Memory B cell (primary cell): ENCODE data around the gene UBE4A.

Experiments used
- ATAC-seq: fragments of 150-1000 bp; cut with Tn5 transposase; 2 replicates; pipeline ENCODE4 v1.10.0; 2021; ENCODE audit warnings: low read depth, mild to moderate bottlenecking, moderate library complexity
- DNase-seq, 2 donors: peaks; one replicate each; pipeline ENCODE4 v3.0.0; 2022; ENCODE audit warnings: low spot score in 2 of 2
- H3K27ac Mint-ChIP-seq: one replicate; pipeline ENCODE4 v1.8.0; 2022; ENCODE audit warnings: mild to moderate bottlenecking, moderate library complexity, mixed read lengths
- H3K27me3 Mint-ChIP-seq: one replicate; pipeline ENCODE4 v1.8.0; 2022; ENCODE audit warnings: mixed read lengths
- H3K36me3 Mint-ChIP-seq: one replicate; pipeline ENCODE4 v1.8.0; 2022; ENCODE audit warnings: mild to moderate bottlenecking, mixed read lengths
- H3K4me1 Mint-ChIP-seq: one replicate; pipeline ENCODE4 v1.8.0; 2022; ENCODE audit warnings: mixed read lengths
- H3K4me3 Mint-ChIP-seq: one replicate; pipeline ENCODE4 v1.8.0; 2022; ENCODE audit warnings: mild to moderate bottlenecking, moderate library complexity, mixed read lengths
- H3K9me3 Mint-ChIP-seq: one replicate; pipeline ENCODE4 v1.8.0; 2022; ENCODE audit warnings: mixed read lengths

UBE4A gene

GRCh38 chr11:118358071-118358470, 1.3 kb upstream of the UBE4A start:
- Mint-ChIP-seq H3K4me3 (no peak overlapping the region), H3K4me1 (peaks cover 18% of the 10 kb centered on the region), H3K9me3 (no peaks in the 10 kb centered on the region), H3K27me3 (no peaks in the 10 kb centered on the region), H3K27ac (no peak overlapping the region), H3K36me3 (peaks cover 3% of the 10 kb centered on the region)
- ATAC-seq (no peak), DNase-seq (no peak)

GRCh38 chr11:118364956-118365615, 5.7 kb downstream of the UBE4A start:
- DNase-seq (no peak), ATAC-seq (no peak)
- H3K27ac Mint-ChIP-seq: no peak overlapping the region
- H3K36me3 Mint-ChIP-seq: peaks cover 26% of the 10 kb centered on the region
- H3K9me3 Mint-ChIP-seq: no peaks in the 10 kb centered on the region
- no peak overlapping the region for H3K4me3 Mint-ChIP-seq
- no peaks in the 10 kb centered on the region for H3K27me3 Mint-ChIP-seq
- peaks cover 11% of the 10 kb centered on the region for H3K4me1 Mint-ChIP-seq

GRCh38 chr11:118366287-118366686, 6.9 kb downstream of the UBE4A start:
- H3K9me3 Mint-ChIP-seq: no peaks in the 10 kb centered on the region
- no peak for ATAC-seq
- no peak overlapping the region for H3K4me3 Mint-ChIP-seq
- DNase-seq: no peak
- H3K36me3 Mint-ChIP-seq: peaks cover 29% of the 10 kb centered on the region
- H3K27ac Mint-ChIP-seq: no peak overlapping the region
- H3K27me3 Mint-ChIP-seq: no peaks in the 10 kb centered on the region
- peaks cover 11% of the 10 kb centered on the region for H3K4me1 Mint-ChIP-seq

- Mint-ChIP-seq H3K4me1 (no peaks in the 10 kb centered on the region), H3K36me3 (peaks cover 42% of the 10 kb centered on the region), H3K4me3 (no peak overlapping the region), H3K27ac (no peak overlapping the region), H3K27me3 (no peaks in the 10 kb centered on the region), H3K9me3 (no peaks in the 10 kb centered on the region)
- DNase-seq (no peak), ATAC-seq (no peak)
These were observed 11.4 kb downstream of the UBE4A start for GRCh38 chr11:118370774-118371173.

- ATAC-seq (no peak), DNase-seq (no peak)
- Mint-ChIP-seq H3K27ac (no peak overlapping the region), H3K36me3 (peaks cover 44% of the 10 kb centered on the region), H3K27me3 (no peaks in the 10 kb centered on the region), H3K9me3 (no peaks in the 10 kb centered on the region), H3K4me3 (no peak overlapping the region), H3K4me1 (no peaks in the 10 kb centered on the region)
These were observed 13.9 kb downstream of the UBE4A start for GRCh38 chr11:118373263-118373662.

DNA sequence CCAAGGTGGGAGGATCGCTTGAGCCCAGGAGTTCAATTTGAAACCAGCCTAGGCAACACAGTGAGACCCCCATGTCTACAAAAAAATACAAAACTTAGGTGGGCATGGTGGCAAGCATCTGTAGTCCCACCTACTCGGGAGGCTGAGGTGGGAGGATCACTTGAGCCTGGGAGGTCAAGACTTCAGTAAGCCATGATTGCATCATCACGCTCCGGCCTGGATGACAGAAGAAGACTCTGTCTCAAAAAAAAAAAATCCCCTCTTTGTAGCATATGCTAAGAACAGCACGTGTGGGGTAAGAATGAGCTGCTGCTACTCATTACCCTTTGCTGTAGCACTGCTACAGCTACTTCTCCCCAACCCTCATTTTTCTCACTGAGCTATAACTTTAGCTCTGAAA, 14.5 kb downstream of the UBE4A start:
- Mint-ChIP-seq H3K4me3 (no peak overlapping the region), H3K4me1 (no peaks in the 10 kb centered on the region), H3K27me3 (no peaks in the 10 kb centered on the region), H3K36me3 (peaks cover 41% of the 10 kb centered on the region), H3K27ac (no peak overlapping the region), H3K9me3 (no peaks in the 10 kb centered on the region)
- ATAC-seq: no peak
- DNase-seq: no peak

DNA sequence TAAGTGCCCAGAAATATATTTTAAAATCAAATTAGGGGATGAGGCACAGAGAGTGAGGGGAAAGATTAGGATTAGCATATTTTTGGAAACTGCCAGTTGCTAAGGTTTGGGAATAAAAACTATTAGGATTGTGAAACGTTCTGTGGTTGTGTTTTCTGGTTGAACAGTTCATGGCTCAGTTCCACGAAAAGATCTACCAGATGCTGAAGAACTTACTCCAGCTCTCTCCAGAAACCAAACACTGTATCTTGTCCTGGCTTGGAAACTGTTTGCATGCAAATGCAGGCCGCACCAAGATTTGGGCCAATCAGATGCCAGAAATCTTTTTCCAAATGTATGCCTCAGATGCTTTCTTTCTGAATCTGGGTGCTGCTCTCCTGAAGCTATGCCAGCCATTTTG, 15.3 kb downstream of the UBE4A start:
- H3K27ac Mint-ChIP-seq: peak overlapping the region; percentile 14
- DNase-seq (no peak), ATAC-seq (no peak)
- H3K27me3 Mint-ChIP-seq: no peaks in the 10 kb centered on the region
- H3K36me3 Mint-ChIP-seq: peaks cover 39% of the 10 kb centered on the region
- H3K4me1 Mint-ChIP-seq: no peaks in the 10 kb centered on the region
- no peak overlapping the region for H3K4me3 Mint-ChIP-seq
- H3K9me3 Mint-ChIP-seq: no peaks in the 10 kb centered on the region

DNA sequence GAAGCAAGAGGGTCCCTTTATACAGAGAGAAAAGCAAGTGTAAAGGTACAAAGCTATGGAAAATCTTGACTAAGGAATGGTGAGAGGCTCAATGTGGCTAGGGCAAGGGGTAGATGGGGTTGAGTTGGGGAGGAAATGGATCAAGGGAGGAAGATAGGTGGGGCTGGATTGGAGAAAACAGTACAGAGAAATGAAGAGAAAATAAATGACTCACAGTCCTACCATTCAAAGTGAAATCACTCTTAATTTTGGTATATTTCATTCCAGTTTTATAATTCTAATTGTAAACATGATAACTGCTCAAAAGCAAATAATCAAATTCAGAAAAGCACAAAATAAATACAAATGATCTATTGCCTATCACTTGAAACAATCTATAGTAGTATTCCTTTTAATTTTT, 16.6 kb downstream of the UBE4A start:
- no peak overlapping the region for H3K4me3 Mint-ChIP-seq
- peaks cover 40% of the 10 kb centered on the region for H3K36me3 Mint-ChIP-seq
- ATAC-seq: no peak
- H3K9me3 Mint-ChIP-seq: no peaks in the 10 kb centered on the region
- no peak overlapping the region for H3K27ac Mint-ChIP-seq
- no peaks in the 10 kb centered on the region for H3K27me3 Mint-ChIP-seq
- H3K4me1 Mint-ChIP-seq: no peaks in the 10 kb centered on the region
- no peak for DNase-seq

DNA sequence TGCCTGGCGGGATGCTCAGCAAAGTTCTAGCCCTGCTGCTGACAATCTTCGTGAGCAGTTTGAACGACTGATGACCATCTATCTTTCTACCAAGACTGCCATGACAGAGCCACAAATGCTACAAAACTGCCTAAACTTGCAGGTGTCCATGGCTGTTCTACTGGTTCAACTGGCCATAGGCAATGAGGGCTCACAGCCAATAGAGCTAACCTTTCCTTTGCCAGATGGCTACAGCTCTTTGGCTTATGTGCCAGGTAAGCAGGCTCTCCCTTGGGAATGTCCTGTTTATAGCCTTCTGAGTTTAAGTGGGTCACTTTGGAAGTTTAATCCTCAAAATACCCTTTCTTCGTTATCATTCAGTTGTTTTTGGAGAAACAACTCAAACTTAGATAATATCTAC, 20.1 kb downstream of the UBE4A start:
- H3K27ac Mint-ChIP-seq: no peak overlapping the region
- no peaks in the 10 kb centered on the region for H3K27me3 Mint-ChIP-seq
- no peak for DNase-seq
- H3K4me3 Mint-ChIP-seq: no peak overlapping the region
- no peak for ATAC-seq
- peaks cover 33% of the 10 kb centered on the region for H3K36me3 Mint-ChIP-seq
- H3K9me3 Mint-ChIP-seq: no peaks in the 10 kb centered on the region
- H3K4me1 Mint-ChIP-seq: no peaks in the 10 kb centered on the region

GRCh38 chr11:118380571-118380970, 21.2 kb downstream of the UBE4A start:
- no peaks in the 10 kb centered on the region for H3K27me3 Mint-ChIP-seq
- H3K9me3 Mint-ChIP-seq: no peaks in the 10 kb centered on the region
- DNase-seq: no peak
- no peaks in the 10 kb centered on the region for H3K4me1 Mint-ChIP-seq
- H3K4me3 Mint-ChIP-seq: no peak overlapping the region
- peaks cover 34% of the 10 kb centered on the region for H3K36me3 Mint-ChIP-seq
- no peak overlapping the region for H3K27ac Mint-ChIP-seq
- no peak for ATAC-seq

DNA sequence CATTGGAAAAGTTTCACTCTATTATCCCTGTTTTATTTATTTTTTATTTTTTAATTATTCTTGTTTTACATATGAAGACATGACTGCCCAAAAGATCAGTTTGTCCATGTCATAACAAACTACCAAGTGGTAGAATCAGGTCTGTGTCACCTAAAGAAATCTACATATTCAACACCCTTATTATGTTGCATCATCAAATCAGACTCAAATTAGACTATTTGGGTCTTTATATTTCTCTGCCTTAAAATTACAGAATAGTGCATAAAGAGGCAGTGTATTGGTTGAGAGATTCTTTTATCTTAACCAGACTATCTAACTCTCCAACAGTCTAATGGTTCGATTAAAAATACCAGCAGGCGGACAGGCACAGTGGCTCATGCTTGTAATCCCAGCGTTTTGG, 23.6 kb downstream of the UBE4A start:
- Mint-ChIP-seq H3K4me1 (no peaks in the 10 kb centered on the region), H3K27ac (no peak overlapping the region), H3K36me3 (peaks cover 45% of the 10 kb centered on the region), H3K4me3 (no peak overlapping the region), H3K9me3 (no peaks in the 10 kb centered on the region), H3K27me3 (no peaks in the 10 kb centered on the region)
- ATAC-seq (no peak), DNase-seq (no peak)

DNA sequence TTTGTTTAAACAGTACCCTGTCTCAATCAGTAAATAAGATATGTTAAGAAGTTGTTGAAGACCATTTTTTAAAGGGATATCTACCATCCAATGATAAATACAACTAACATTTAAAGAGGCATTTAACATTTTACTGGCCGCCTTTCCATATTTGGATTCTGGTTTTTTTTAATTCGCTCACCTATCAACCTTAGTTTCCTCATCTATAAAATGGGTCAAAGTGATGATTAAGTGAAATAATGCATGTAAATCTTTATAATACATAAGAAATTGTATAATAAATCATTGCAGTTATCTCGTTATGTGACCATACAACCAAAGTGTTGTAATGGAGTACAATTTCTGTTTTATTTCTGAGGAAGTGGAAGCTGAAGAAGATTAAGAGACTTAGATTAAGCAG, 24.3 kb downstream of the UBE4A start:
- H3K36me3 Mint-ChIP-seq: peaks cover 43% of the 10 kb centered on the region
- no peak overlapping the region for H3K4me3 Mint-ChIP-seq
- no peak overlapping the region for H3K27ac Mint-ChIP-seq

GRCh38 chr11:118396097-118396501, 36.7 kb downstream of the UBE4A start:
- Mint-ChIP-seq H3K4me3 (no peak overlapping the region), H3K27ac (peak overlapping the region; percentile 99), H3K27me3 (no peaks in the 10 kb centered on the region), H3K9me3 (no peaks in the 10 kb centered on the region), H3K36me3 (peaks cover 14% of the 10 kb centered on the region), H3K4me1 (peaks cover 12% of the 10 kb centered on the region)
- no peak for ATAC-seq
- DNase-seq: no peak

More for the DNA sequence above, 24.3 kb downstream of the UBE4A start:
- no peaks in the 10 kb centered on the region for H3K9me3 Mint-ChIP-seq
- DNase-seq (no peak), ATAC-seq (no peak)
- H3K27me3 Mint-ChIP-seq: no peaks in the 10 kb centered on the region
- no peaks in the 10 kb centered on the region for H3K4me1 Mint-ChIP-seq

DNA sequence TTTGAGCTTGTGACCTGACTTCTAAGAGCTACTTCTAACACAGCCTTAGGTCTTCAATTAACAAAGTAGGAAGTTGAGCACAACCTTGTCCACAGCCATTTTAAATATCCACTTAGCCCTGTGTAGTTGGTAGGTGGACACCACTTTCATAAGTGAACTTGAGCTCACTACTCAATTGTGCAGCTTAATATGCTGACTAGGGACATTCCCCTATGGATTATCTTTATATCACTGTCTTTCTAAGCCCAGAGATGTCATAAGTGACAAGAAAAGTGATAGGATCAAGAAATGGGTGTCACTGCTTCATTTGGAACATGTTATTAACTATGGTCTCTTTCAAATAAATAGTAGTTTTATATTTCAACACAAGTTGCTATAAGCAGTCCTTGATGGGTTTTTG, 38.0 kb downstream of the UBE4A start:
- peak overlapping the region; percentile 99 for H3K27ac Mint-ChIP-seq
- no peak overlapping the region for H3K4me3 Mint-ChIP-seq
- peaks cover 19% of the 10 kb centered on the region for H3K4me1 Mint-ChIP-seq
- H3K27me3 Mint-ChIP-seq: no peaks in the 10 kb centered on the region
- no peak for DNase-seq
- H3K9me3 Mint-ChIP-seq: no peaks in the 10 kb centered on the region
- ATAC-seq: no peak
- H3K36me3 Mint-ChIP-seq: peaks cover 11% of the 10 kb centered on the region

DNA sequence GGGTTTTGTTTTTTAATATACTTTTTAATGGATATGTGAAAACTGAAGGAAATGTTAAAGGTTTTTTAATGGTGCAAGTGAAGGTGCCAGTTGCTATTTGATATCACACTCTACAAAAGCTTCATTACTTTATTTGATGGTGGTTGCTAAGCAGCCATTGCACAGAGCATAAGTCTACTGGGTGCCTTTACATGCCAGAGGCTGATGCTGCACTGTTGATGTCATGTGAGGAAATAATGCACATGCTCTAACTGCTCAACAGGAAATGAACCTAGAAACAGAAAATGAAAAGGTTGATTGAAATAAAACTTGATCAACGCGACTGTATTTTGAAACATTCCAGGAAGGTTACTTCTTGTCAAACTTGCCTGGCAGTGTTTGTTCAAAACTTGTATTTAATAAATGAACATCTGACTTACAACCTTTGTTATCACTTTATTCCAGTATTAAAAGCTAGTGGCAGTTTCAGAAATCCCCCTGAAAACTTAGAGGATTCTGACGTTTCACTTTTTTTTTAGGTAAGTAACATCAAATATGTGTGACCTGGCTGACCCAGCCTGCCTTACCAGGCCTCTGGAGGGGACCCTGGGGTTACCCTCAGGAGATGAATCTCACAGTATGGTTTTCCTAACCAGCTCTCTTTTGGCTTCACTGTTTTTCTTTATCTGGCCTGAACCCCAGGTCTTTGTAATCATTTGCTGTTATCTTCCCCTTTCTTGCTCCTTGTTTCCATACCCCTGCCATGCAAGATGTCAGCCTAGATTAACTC, 39.6 kb downstream of the UBE4A start:
- no peaks in the 10 kb centered on the region for H3K9me3 Mint-ChIP-seq
- H3K4me1 Mint-ChIP-seq: peaks cover 22% of the 10 kb centered on the region
- peak in 1 of 2 donors; percentile 32 for DNase-seq
- H3K4me3 Mint-ChIP-seq: no peak overlapping the region
- ATAC-seq: peak; percentile 75
- peaks cover 9% of the 10 kb centered on the region for H3K36me3 Mint-ChIP-seq
- H3K27me3 Mint-ChIP-seq: no peaks in the 10 kb centered on the region
- peak overlapping the region; percentile 99 for H3K27ac Mint-ChIP-seq
